ENCODE measurements around the gene SPARCL1. TPM values are rescaled to one million over a fixed set of nuclear protein-coding genes. Genes with fewer than 3 reads are reported as not detected.
"Not testable (repeated sequence)": the region's sequence is repeated elsewhere in the genome, so short reads cannot be mapped to it uniquely, and the experiment has no call there.

SPARCL1 gene
- total and polyA plus RNA-seq, 2 donors (not counting 1 experiment from before 2014, with no cell fraction given): not detected

- Mint-ChIP-seq H3K9me3 (ENCODE audit: insufficient read depth) (no peaks in the 10 kb centered on the region), H3K27ac (no peak overlapping the region), H3K4me3 (no peak overlapping the region), H3K27me3 (no peaks in the 10 kb centered on the region), H3K4me1 (peaks cover 3% of the 10 kb centered on the region)
- no peak overlapping the region for H3K9ac ChIP-seq (ENCODE audit: low read length)
- TF ChIP-seq EZH2 (IDR thresholded peaks at IDR 0.05; ENCODE audit: borderline replicate concordance, insufficient read depth, low read depth, low read length, poor library complexity, severe bottlenecking): no peak
- TF ChIP-seq CTCF (IDR thresholded peaks at IDR 0.05): no peak
- no peak overlapping the region for H3K4me3 ChIP-seq (ENCODE audit: control extremely low read depth in 1 of 5, extremely low read depth in 1 of 5, insufficient read depth in 1 of 5, low read depth in 2 of 5, low read length in 4 of 5)
- H3K27me3 ChIP-seq (replicated peaks in 1 of 4; ENCODE audit: control extremely low read depth in 1 of 4, control insufficient read depth in 3 of 4, insufficient read depth in 4 of 4, low read length in 3 of 4): no peaks in the 10 kb centered on the region
- H3K9me3 ChIP-seq (ENCODE audit: control extremely low read depth in 1 of 3, control insufficient read depth in 2 of 3, insufficient read depth in 1 of 3, low read length in 2 of 3): peaks cover 0 to 12% (median 3%) of the 10 kb centered on the region in 3 donors
- no peaks in the 10 kb centered on the region for H3K36me3 ChIP-seq (replicated peaks in 1 of 2; ENCODE audit: control extremely low read depth in 1 of 2, control insufficient read depth in 1 of 2, extremely low read depth in 1 of 2, insufficient read depth in 2 of 2, low read length in 1 of 2)
- ATAC-seq (ENCODE audit: low read depth) (no peak), DNase-seq (no peak)
- no peaks in the 10 kb centered on the region for H3K79me2 ChIP-seq (ENCODE audit: control insufficient read depth, insufficient read depth, low read length)
- no peak overlapping the region for H3K27ac ChIP-seq (ENCODE audit: low read length in 2 of 2)
- no peaks in the 10 kb centered on the region for H3K4me1 ChIP-seq (ENCODE audit: control insufficient read depth in 2 of 2, insufficient read depth in 2 of 2, low read length in 2 of 2)
- POLR2A ChIA-PET: no interaction called here
- H3K4me2 ChIP-seq (replicated peaks; ENCODE audit: low read depth, low read length, poor library complexity, severe bottlenecking): no peak overlapping the region
- intact Hi-C loops (cut with micrococcal nuclease): no loop called here
- CTCF ChIA-PET: no interaction called here
- 100% methylated on average over 2 of the region's 2 CpGs for WGBS (ENCODE audit: insufficient coverage)
- no peaks in the 10 kb centered on the region for H4K20me1 ChIP-seq (ENCODE audit: control insufficient read depth, insufficient read depth, low read length, poor library complexity, severe bottlenecking)
- no peak overlapping the region for H2AFZ ChIP-seq (ENCODE audit: insufficient read depth, low read depth, low read length, poor library complexity, severe bottlenecking)
Measured at GRCh38 chr4:87489678-87490077, 39.5 kb downstream of the SPARCL1 start.

GRCh38 chr4:87488666-87489065 is 40.5 kb downstream of the SPARCL1 start:
- H3K27ac Mint-ChIP-seq; CTCF ChIA-PET; H3K4me3 ChIP-seq (ENCODE audit: control extremely low read depth in 1 of 5, extremely low read depth in 1 of 5, insufficient read depth in 1 of 5, low read depth in 2 of 5, low read length in 4 of 5); H3K27me3 Mint-ChIP-seq; H3K9me3 Mint-ChIP-seq (ENCODE audit: insufficient read depth); H3K4me1 Mint-ChIP-seq; DNase-seq; ATAC-seq (ENCODE audit: low read depth); H3K27ac ChIP-seq (ENCODE audit: low read length in 2 of 2); H3K4me3 Mint-ChIP-seq; H3K4me2 ChIP-seq (replicated peaks; ENCODE audit: low read depth, low read length, poor library complexity, severe bottlenecking); H4K20me1 ChIP-seq (ENCODE audit: control insufficient read depth, insufficient read depth, low read length, poor library complexity, severe bottlenecking); H3K36me3 ChIP-seq (replicated peaks in 1 of 2; ENCODE audit: control extremely low read depth in 1 of 2, control insufficient read depth in 1 of 2, extremely low read depth in 1 of 2, insufficient read depth in 2 of 2, low read length in 1 of 2); H3K4me1 ChIP-seq (ENCODE audit: control insufficient read depth in 2 of 2, insufficient read depth in 2 of 2, low read length in 2 of 2); POLR2A ChIA-PET; H3K27me3 ChIP-seq (replicated peaks in 1 of 4; ENCODE audit: control extremely low read depth in 1 of 4, control insufficient read depth in 3 of 4, insufficient read depth in 4 of 4, low read length in 3 of 4); H2AFZ ChIP-seq (ENCODE audit: insufficient read depth, low read depth, low read length, poor library complexity, severe bottlenecking); intact Hi-C loops (cut with micrococcal nuclease); H3K79me2 ChIP-seq (ENCODE audit: control insufficient read depth, insufficient read depth, low read length); H3K9ac ChIP-seq (ENCODE audit: low read length): not testable (repeated sequence)
- peaks cover 0 to 12% (median 3%) of the 10 kb centered on the region in 3 donors for H3K9me3 ChIP-seq (ENCODE audit: control extremely low read depth in 1 of 3, control insufficient read depth in 2 of 3, insufficient read depth in 1 of 3, low read length in 2 of 3)
- WGBS (ENCODE audit: insufficient coverage): 100% methylated on average over 1 of the region's 4 CpGs

GRCh38 chr4:87483247-87483646 is 45.9 kb downstream of the SPARCL1 start:
- H3K4me2 ChIP-seq (replicated peaks; ENCODE audit: low read depth, low read length, poor library complexity, severe bottlenecking); POLR2A ChIA-PET; H3K9me3 Mint-ChIP-seq (ENCODE audit: insufficient read depth); H3K27ac Mint-ChIP-seq; H4K20me1 ChIP-seq (ENCODE audit: control insufficient read depth, insufficient read depth, low read length, poor library complexity, severe bottlenecking); H3K27ac ChIP-seq (ENCODE audit: low read length in 2 of 2); H2AFZ ChIP-seq (ENCODE audit: insufficient read depth, low read depth, low read length, poor library complexity, severe bottlenecking); H3K27me3 Mint-ChIP-seq; H3K79me2 ChIP-seq (ENCODE audit: control insufficient read depth, insufficient read depth, low read length); H3K4me1 Mint-ChIP-seq; H3K4me3 Mint-ChIP-seq; CTCF ChIA-PET; H3K9me3 ChIP-seq (ENCODE audit: control extremely low read depth in 1 of 3, control insufficient read depth in 2 of 3, insufficient read depth in 1 of 3, low read length in 2 of 3); intact Hi-C loops (cut with micrococcal nuclease); ATAC-seq (ENCODE audit: low read depth); H3K4me3 ChIP-seq (ENCODE audit: control extremely low read depth in 1 of 5, extremely low read depth in 1 of 5, insufficient read depth in 1 of 5, low read depth in 2 of 5, low read length in 4 of 5); H3K36me3 ChIP-seq (replicated peaks in 1 of 2; ENCODE audit: control extremely low read depth in 1 of 2, control insufficient read depth in 1 of 2, extremely low read depth in 1 of 2, insufficient read depth in 2 of 2, low read length in 1 of 2); H3K9ac ChIP-seq (ENCODE audit: low read length); H3K4me1 ChIP-seq (ENCODE audit: control insufficient read depth in 2 of 2, insufficient read depth in 2 of 2, low read length in 2 of 2); H3K27me3 ChIP-seq (replicated peaks in 1 of 4; ENCODE audit: control extremely low read depth in 1 of 4, control insufficient read depth in 3 of 4, insufficient read depth in 4 of 4, low read length in 3 of 4); DNase-seq: not testable (repeated sequence)

All from B cell (primary cell).